Uterus (tissue), 4 donors: ENCODE measurements around the gene TOMM6. TPM values are rescaled to one million over a fixed set of nuclear protein-coding genes. Genes with fewer than 3 reads are reported as not detected.
"Not testable (repeated sequence)": the region's sequence is repeated elsewhere in the genome, so short reads cannot be mapped to it uniquely, and the experiment has no call there.

Experiments used
- DNase-seq, 2 donors: peaks; one replicate each; pipeline ENCODE4 v3.0.0-alpha.2; 2019 to 2020
- H3K27ac ChIP-seq, 2 donors: fragments of 200-600 bp; sonication (generic); 1 replicate in 1 of 2; 2 replicates in 1 of 2; pipeline ENCODE4 v1.5.1; 2016 to 2018
- H3K27me3 ChIP-seq, 2 donors: fragments of 200-600 bp; sonication (generic); one replicate each; pipeline ENCODE4 v1.5.1; 2018 to 2019; ENCODE audit warnings: control low read depth in 1 of 2
- H3K36me3 ChIP-seq, 2 donors: fragments of 200-600 bp; sonication (generic); one replicate each; pipeline ENCODE4 v1.5.1; 2019; ENCODE audit warnings: control low read depth in 1 of 2
- H3K4me1 ChIP-seq, 2 donors: fragments of 200-600 bp; sonication (generic); one replicate each; pipeline ENCODE4 v1.5.1; 2018 to 2019; ENCODE audit warnings: control low read depth in 1 of 2
- H3K4me3 ChIP-seq, 2 donors: fragments of 200-600 bp; sonication (generic); 1 replicate in 1 of 2; 2 replicates in 1 of 2; pipeline ENCODE4 v1.5.1; 2018 to 2019; ENCODE audit warnings: mild to moderate bottlenecking in 1 of 2
- H3K9me3 ChIP-seq, 2 donors: fragments of 200-600 bp; sonication (generic); one replicate each; pipeline ENCODE4 v1.5.1; 2019; ENCODE audit warnings: control low read depth in 1 of 2
- CTCF ChIP-seq, 4 experiments: fragments of 200-600 bp in 2 of 4; fragments of 450-650 bp in 2 of 4; sonication (generic) in 2 of 4; IDR thresholded peaks; one replicate each; pipeline ENCODE4 v1.5.1; 2016 to 2019; ENCODE audit warnings: antibody characterized with exemption in 4 of 4, mild to moderate bottlenecking in 2 of 4, moderate library complexity in 1 of 4
- POLR2A ChIP-seq, 2 donors: fragments of 450-650 bp; IDR thresholded peaks; one replicate each; pipeline ENCODE4 v1.6.1; 2016; ENCODE audit warnings: antibody characterized with exemption in 2 of 2, mild to moderate bottlenecking in 1 of 2, moderate library complexity in 1 of 2
- intact Hi-C: fragments of 100-400 bp; cut with DNase I; formaldehyde crosslinking; loops from one replicate; pipeline ENCODE4 v1.15.1; 2023; ENCODE audit warnings: low total_unique reads
- total RNA-seq, 4 donors: library from RNA; depleted of rRNA in 3 of 4; stranded (reverse); fragments of >200 nt in 3 of 4; gene quantifications; one replicate each; pipeline versions ENCODE4 v1.1.0 to v1.2.4, GENCODE V29; 2014 to 2023
- donor health status: DM: yes; HTN: yes; CAD: no.

The TOMM6 gene
- total RNA-seq, 4 donors from 2014 or later, result 53.1 to 164 (median 96.0) TPM

GRCh38 chr6:41763470-41763869 lies 24.0 kb upstream of the TOMM6 start:
- intact Hi-C loops, result no loop called here
- H3K27ac ChIP-seq, result no peak overlapping the region
- TF ChIP-seq POLR2A (IDR thresholded peaks at IDR 0.05), result no peak
- no peak for TF ChIP-seq CTCF (IDR thresholded peaks at IDR 0.05)

GRCh38 chr6:41766043-41766664 lies 21.3 kb upstream of the TOMM6 start:
- H3K4me3 ChIP-seq, H3K9me3 ChIP-seq, H3K36me3 ChIP-seq, H3K27me3 ChIP-seq, H3K27ac ChIP-seq, H3K4me1 ChIP-seq, DNase-seq, intact Hi-C loops: not testable (repeated sequence)

More at GRCh38 chr6:41763470-41763869, 24.0 kb upstream of the TOMM6 start:
- no peaks in the 10 kb centered on the region for H3K36me3 ChIP-seq
- DNase-seq, result no peak
- H3K4me1 ChIP-seq, result no peaks in the 10 kb centered on the region
- H3K9me3 ChIP-seq, result no peaks in the 10 kb centered on the region
- H3K27me3 ChIP-seq, result no peaks in the 10 kb centered on the region
- no peak overlapping the region for H3K4me3 ChIP-seq

- no peaks in the 10 kb centered on the region for H3K4me1 ChIP-seq
- DNase-seq, result peak; percentile 43 to 65
- TF ChIP-seq POLR2A (IDR thresholded peaks at IDR 0.05) (no peak), CTCF (IDR thresholded peaks at IDR 0.05) (no peak)
- no peak overlapping the region for H3K4me3 ChIP-seq
- no peaks in the 10 kb centered on the region for H3K36me3 ChIP-seq
- H3K27ac ChIP-seq, result peak overlapping the region; percentile 29 to 56
- H3K27me3 ChIP-seq, result no peaks in the 10 kb centered on the region
- H3K9me3 ChIP-seq, result no peaks in the 10 kb centered on the region
- intact Hi-C loops, result no loop called here
Observed at GRCh38 chr6:41767112-41767833, 20.2 kb upstream of the TOMM6 start.

- intact Hi-C loops, result no loop called here
- no peak overlapping the region for H3K27ac ChIP-seq
- no peaks in the 10 kb centered on the region for H3K36me3 ChIP-seq
- no peak for DNase-seq
- H3K27me3 ChIP-seq, result no peaks in the 10 kb centered on the region
- no peak overlapping the region for H3K4me3 ChIP-seq
- H3K9me3 ChIP-seq, result no peaks in the 10 kb centered on the region
- no peak for TF ChIP-seq POLR2A (IDR thresholded peaks at IDR 0.05)
- no peak for TF ChIP-seq CTCF (IDR thresholded peaks at IDR 0.05)
- H3K4me1 ChIP-seq, result no peaks in the 10 kb centered on the region
Observed at GRCh38 chr6:41768545-41769308, 18.8 kb upstream of the TOMM6 start.

GRCh38 chr6:41769376-41769775 lies 18.1 kb upstream of the TOMM6 start:
- no peaks in the 10 kb centered on the region for H3K36me3 ChIP-seq
- intact Hi-C loops, result no loop called here

More at GRCh38 chr6:41769376-41769775, 18.1 kb upstream of the TOMM6 start:
- H3K27ac ChIP-seq, result no peak overlapping the region
- no peak for DNase-seq
- H3K4me1 ChIP-seq, result no peaks in the 10 kb centered on the region
- H3K27me3 ChIP-seq, result no peaks in the 10 kb centered on the region
- no peak overlapping the region for H3K4me3 ChIP-seq
- H3K9me3 ChIP-seq, result no peaks in the 10 kb centered on the region
- TF ChIP-seq POLR2A (IDR thresholded peaks at IDR 0.05), result no peak
- no peak for TF ChIP-seq CTCF (IDR thresholded peaks at IDR 0.05)
